GM19023 (cell line): Measurements from ENCODE around the gene COQ3.
"Not testable (repeated sequence)": the region's sequence is repeated elsewhere in the genome, so short reads cannot be mapped to it uniquely, and the experiment has no call there.

Experiments used
- ATAC-seq: cut with Tn5 transposase; IDR thresholded peaks from one replicate; pipeline ENCODE4 v1.9.1; 2021; ENCODE audit warnings: mild to moderate bottlenecking, moderate library complexity; ENCODE audit not compliant: unreplicated experiment

COQ3 gene

GRCh38 chr6:99390896-99391295 is 3.1 kb downstream of the COQ3 start:
- no peak for ATAC-seq

GRCh38 chr6:99384507-99384906 is 9.5 kb downstream of the COQ3 start:
- no peak for ATAC-seq

GRCh38 chr6:99378636-99379035 is 15.4 kb downstream of the COQ3 start:
- no peak for ATAC-seq

GRCh38 chr6:99369533-99369932 is 24.5 kb downstream of the COQ3 start:
- no peak for ATAC-seq

- ATAC-seq: no peak
These were observed 27.1 kb downstream of the COQ3 start for GRCh38 chr6:99366852-99367251.

- peak; percentile 75 for ATAC-seq
These were observed 30.0 kb downstream of the COQ3 start for GRCh38 chr6:99364026-99364425.

GRCh38 chr6:99362678-99363268 is 31.2 kb downstream of the COQ3 start:
- ATAC-seq: no peak

- no peak for ATAC-seq
These were observed 34.2 kb downstream of the COQ3 start for GRCh38 chr6:99359800-99360199.

- no peak for ATAC-seq
These were observed 37.4 kb downstream of the COQ3 start for GRCh38 chr6:99356641-99357040.

- ATAC-seq: no peak
These were observed 39.0 kb downstream of the COQ3 start for GRCh38 chr6:99354983-99355382.

- ATAC-seq: no peak
These were observed 40.9 kb downstream of the COQ3 start for GRCh38 chr6:99353126-99353525.

GRCh38 chr6:99350573-99350972 is 43.4 kb downstream of the COQ3 start:
- no peak for ATAC-seq

GRCh38 chr6:99349171-99350141 is 44.5 kb downstream of the COQ3 start, which contains the start of gene FAXC:
Gene FAXC, minus strand, starts transcription at chr6:99349674. Its CDS starts 302 bp downstream, at chr6:99349372.
- ATAC-seq: peak; percentile 51

- no peak for ATAC-seq
These were observed 45.5 kb downstream of the COQ3 start for GRCh38 chr6:99348288-99349170.

GRCh38 chr6:99347804-99348203 is 46.2 kb downstream of the COQ3 start:
- no peak for ATAC-seq

- ATAC-seq: no peak
These were observed 47.4 kb downstream of the COQ3 start for GRCh38 chr6:99346595-99346994.

- no peak for ATAC-seq
These were observed 48.8 kb downstream of the COQ3 start for GRCh38 chr6:99345164-99345563.

GRCh38 chr6:99344289-99344688 is 49.7 kb downstream of the COQ3 start:
- no peak for ATAC-seq

- peak; percentile 54 for ATAC-seq
These were observed 52.0 kb downstream of the COQ3 start for GRCh38 chr6:99341862-99342455.

GRCh38 chr6:99338188-99338587 is 55.8 kb downstream of the COQ3 start:
- no peak for ATAC-seq

GRCh38 chr6:99335298-99335697 is 58.7 kb downstream of the COQ3 start:
- ATAC-seq: not testable (repeated sequence)
